Esophagus squamous epithelium (tissue), 5 donors: ENCODE data around the gene DUSP22. TPM values are rescaled to one million over a fixed set of nuclear protein-coding genes. Genes with fewer than 3 reads are reported as not detected.

Experiments
- DNase-seq: peaks from one replicate; lab custom pipeline; 2025; lab: John Stamatoyannopoulos, UW
- H3K27ac ChIP-seq, 4 donors: fragments of 200-600 bp; sonication (generic); one replicate each; pipeline ENCODE4 v1.5.1; 2016 to 2019; ENCODE audit warnings: mild to moderate bottlenecking in 1 of 4
- H3K27me3 ChIP-seq, 4 donors: fragments of 200-600 bp; sonication (generic); 1 replicate in 3 of 4; 2 replicates in 1 of 4; pipeline versions ENCODE4 v1.5.1 to v1.6.0; 2017 to 2021; ENCODE audit warnings: antibody characterized with exemption in 1 of 4
- H3K36me3 ChIP-seq, 3 donors: fragments of 200-600 bp; sonication (generic); one replicate each; pipeline ENCODE4 v1.5.1; 2016 to 2019
- H3K4me1 ChIP-seq, 3 donors: fragments of 200-600 bp; sonication (generic); one replicate each; pipeline ENCODE4 v1.5.1; 2017 to 2019
- H3K4me3 ChIP-seq, 4 donors: fragments of 200-600 bp; sonication (generic); 1 replicate in 3 of 4; 2 replicates in 1 of 4; pipeline ENCODE4 v1.5.1; 2016 to 2019; ENCODE audit warnings: mild to moderate bottlenecking in 2 of 4, moderate library complexity in 1 of 4
- H3K9me3 ChIP-seq, 3 donors: fragments of 200-600 bp; sonication (generic); one replicate each; pipeline ENCODE4 v1.5.1; 2016 to 2019
- POLR2A ChIP-seq, 4 donors: fragments of 450-650 bp; IDR thresholded peaks; one replicate each; pipeline ENCODE4 v1.6.1; 2017; ENCODE audit warnings: antibody characterized with exemption in 4 of 4, mild to moderate bottlenecking in 4 of 4, moderate library complexity in 3 of 4
- WGBS, 2 donors: methylation state at CpG; one replicate each; pipeline ENCODE4 v1.1.5; 2018; 5-methylcytosine and 5-hydroxymethylcytosine counted together
- intact Hi-C: fragments of 100-400 bp; cut with DNase I; formaldehyde crosslinking; loops from one replicate; pipeline ENCODE4 v1.15.0; 2022
- total RNA-seq, 4 donors: library from RNA; depleted of rRNA; stranded (reverse); fragments of >200 nt; gene quantifications; one replicate each; pipeline ENCODE4 v1.1.0, GENCODE V29; 2016
- TF ChIP-seq, protein P1 (sequence below), 6 experiments: fragments of 450-650 bp in 4 of 6; fragments of 200-600 bp in 2 of 6; sonication (generic) in 2 of 6; IDR thresholded peaks; one replicate each; pipeline ENCODE4 v1.5.1; 2016 to 2019; ENCODE audit warnings: antibody characterized with exemption in 6 of 6, mild to moderate bottlenecking in 4 of 6, moderate library complexity in 4 of 6
- donor health status: DM: yes; HTN: yes; CAD: no.

Gene DUSP22
- total RNA-seq, 4 donors from 2014 or later = 34.2 to 54.6 (median 45.2) TPM

DNA sequence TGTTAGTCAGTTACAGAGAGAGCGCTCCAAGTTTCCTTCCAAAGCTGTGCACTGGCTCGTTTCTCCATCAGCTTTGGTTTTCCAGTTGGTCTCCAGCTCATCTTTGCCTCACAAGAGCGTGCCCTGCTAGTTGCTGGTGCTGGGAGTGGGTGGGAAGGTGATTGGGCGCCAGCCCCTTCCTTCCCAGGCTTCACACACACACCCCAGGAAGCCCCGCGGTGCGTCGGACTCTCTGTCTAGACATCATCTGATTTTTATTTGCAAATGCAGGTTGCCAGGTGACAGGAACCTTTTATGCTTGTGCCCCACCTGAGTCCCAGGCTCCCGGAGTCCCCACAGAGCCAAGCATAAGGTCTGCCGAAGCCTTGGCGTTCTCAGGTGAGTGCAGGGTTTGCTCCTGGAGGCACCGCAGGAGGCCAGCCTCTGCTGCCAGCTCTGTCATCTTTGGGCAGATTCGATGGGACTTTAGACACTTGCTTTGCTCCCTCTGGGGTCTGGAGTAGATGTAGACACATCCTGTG is 106.3 kb downstream of the DUSP22 start:
- TF ChIP-seq, protein P1, sequence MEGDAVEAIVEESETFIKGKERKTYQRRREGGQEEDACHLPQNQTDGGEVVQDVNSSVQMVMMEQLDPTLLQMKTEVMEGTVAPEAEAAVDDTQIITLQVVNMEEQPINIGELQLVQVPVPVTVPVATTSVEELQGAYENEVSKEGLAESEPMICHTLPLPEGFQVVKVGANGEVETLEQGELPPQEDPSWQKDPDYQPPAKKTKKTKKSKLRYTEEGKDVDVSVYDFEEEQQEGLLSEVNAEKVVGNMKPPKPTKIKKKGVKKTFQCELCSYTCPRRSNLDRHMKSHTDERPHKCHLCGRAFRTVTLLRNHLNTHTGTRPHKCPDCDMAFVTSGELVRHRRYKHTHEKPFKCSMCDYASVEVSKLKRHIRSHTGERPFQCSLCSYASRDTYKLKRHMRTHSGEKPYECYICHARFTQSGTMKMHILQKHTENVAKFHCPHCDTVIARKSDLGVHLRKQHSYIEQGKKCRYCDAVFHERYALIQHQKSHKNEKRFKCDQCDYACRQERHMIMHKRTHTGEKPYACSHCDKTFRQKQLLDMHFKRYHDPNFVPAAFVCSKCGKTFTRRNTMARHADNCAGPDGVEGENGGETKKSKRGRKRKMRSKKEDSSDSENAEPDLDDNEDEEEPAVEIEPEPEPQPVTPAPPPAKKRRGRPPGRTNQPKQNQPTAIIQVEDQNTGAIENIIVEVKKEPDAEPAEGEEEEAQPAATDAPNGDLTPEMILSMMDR (IDR thresholded peaks at IDR 0.05) = no peak
- no peak for TF ChIP-seq POLR2A (IDR thresholded peaks at IDR 0.05)
- intact Hi-C loops = no loop called here
- DNase-seq = no peak
- Histone ChIP-seq H3K4me1 (peaks cover 2 to 7% (median 4%) of the 10 kb centered on the region in 3 donors), H3K4me3 (no peak overlapping the region), H3K9me3 (no peaks in the 10 kb centered on the region), H3K36me3 (no peaks in the 10 kb centered on the region), H3K27ac (no peak overlapping the region), H3K27me3 (peaks cover 0 to 66% (median 1%) of the 10 kb centered on the region in 4 donors)
- 83% methylated on average over 3 of the region's 13 CpGs; no CpG with 5 or more reads in 1 of the 2 donors for WGBS, 2 donors

DNA sequence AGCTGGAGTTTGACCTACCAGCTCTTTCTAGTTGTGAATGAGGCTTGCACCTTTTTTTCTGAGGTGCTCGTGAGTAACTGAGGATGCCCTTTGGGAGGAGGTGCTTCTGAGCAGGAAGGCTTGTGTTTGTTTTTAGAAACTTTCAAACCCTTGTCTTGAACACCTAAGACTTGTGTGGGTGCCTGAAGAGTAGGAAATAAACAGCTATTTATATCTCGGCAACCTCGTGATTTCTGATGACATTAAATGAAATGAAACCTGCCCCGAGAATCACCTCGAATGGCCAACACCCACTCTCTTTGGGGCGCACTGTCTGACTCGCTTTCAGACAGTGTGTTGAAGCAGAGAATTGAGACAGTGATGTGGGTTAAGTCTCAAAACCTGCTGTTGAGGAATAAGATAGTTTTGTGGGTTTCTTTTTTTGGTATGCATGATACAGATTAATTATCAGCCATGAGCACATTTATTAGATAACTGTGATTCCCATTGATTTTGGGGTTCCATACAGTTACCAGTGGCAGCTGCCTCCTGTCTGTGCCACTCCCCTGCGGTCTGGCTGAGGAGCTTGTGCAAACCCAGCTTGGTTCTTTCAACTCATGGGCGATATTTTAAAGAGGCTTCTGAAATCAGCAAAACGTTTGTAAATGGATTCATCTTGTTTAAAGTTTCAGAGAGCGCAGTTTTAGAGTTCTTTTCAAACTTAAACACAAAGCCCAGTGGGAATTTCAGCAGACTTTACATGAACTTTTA is 107.7 kb downstream of the DUSP22 start:
- intact Hi-C loops = no loop called here
- no peaks in the 10 kb centered on the region for H3K9me3 ChIP-seq
- H3K27me3 ChIP-seq = peaks cover 0 to 66% (median 0%) of the 10 kb centered on the region in 4 donors
- no peak for DNase-seq
- no peaks in the 10 kb centered on the region for H3K36me3 ChIP-seq
- H3K4me1 ChIP-seq = no peaks in the 10 kb centered on the region
- TF ChIP-seq, protein P1 (IDR thresholded peaks at IDR 0.05) = no peak
- TF ChIP-seq POLR2A (IDR thresholded peaks at IDR 0.05) = no peak
- 47 to 53% methylated on average over 11 of the region's 11 CpGs for WGBS, 2 donors
- H3K27ac ChIP-seq = no peak overlapping the region
- no peak overlapping the region for H3K4me3 ChIP-seq

DNA sequence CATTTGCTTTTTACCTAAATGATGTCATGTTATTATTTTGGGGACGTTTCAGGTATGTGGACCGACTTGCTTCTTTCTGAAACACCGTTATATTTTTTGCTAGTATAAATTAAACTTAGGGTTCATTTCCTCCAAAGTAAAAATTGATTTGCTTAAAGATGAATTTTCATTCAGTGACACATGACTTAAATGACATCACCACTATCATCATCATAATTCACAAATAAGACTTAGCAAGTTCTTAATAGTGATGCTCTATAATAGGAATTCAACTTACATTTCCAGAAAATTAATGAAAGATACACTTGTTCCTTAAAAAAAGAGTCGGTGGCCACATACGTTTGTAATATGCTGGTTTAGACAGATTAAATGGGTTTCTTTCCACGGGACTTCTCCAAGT is 108.5 kb downstream of the DUSP22 start:
- no peak for TF ChIP-seq POLR2A (IDR thresholded peaks at IDR 0.05)
- TF ChIP-seq, protein P1 (IDR thresholded peaks at IDR 0.05) = no peak
- Histone ChIP-seq H3K27me3 (peaks cover 0 to 62% (median 0%) of the 10 kb centered on the region in 4 donors), H3K9me3 (no peaks in the 10 kb centered on the region), H3K4me1 (no peaks in the 10 kb centered on the region), H3K27ac (no peak overlapping the region), H3K4me3 (no peak overlapping the region), H3K36me3 (no peaks in the 10 kb centered on the region)
- no peak for DNase-seq
- intact Hi-C loops = no loop called here
- WGBS, 2 donors = 78 to 81% methylated on average over 6 of the region's 6 CpGs

Other genes starting within 250 kb of the DUSP22 start
- gene IRF4, start 99.3 kb downstream of the DUSP22 start, total RNA-seq = 1 to 10 TPM in 2 of 4 donors, under 1 TPM in 2; 0.40 to 1.9 (median 1.2) TPM